Activated T-helper 2 cell treated with anti-CD3 and anti-CD28 coated beads, Interferon-gamma antibody, Interleukin-2, Interleukin-4, amounts not matched to agents 10 μg/mL and 5 μg/mL and 100 μg/mL, durations not matched to agents 14 hours and 24 hours and 36 hours (primary cell): ENCODE results near the gene TOX2. TPM values are rescaled to one million over a fixed set of nuclear protein-coding genes. Genes with fewer than 3 reads are reported as not detected.
A peak's percentile ranks its signal among the peaks of the same experiment; 100 is the strongest.

ENCODE experiments used
- DNase-seq: peaks from one replicate; pipeline ENCODE4 v3.0.0; 2021; ENCODE audit warnings: low spot score
- H3K27ac Mint-ChIP-seq: one replicate; pipeline ENCODE4 v1.8.0; 2021; ENCODE audit warnings: mixed read lengths
- H3K27me3 Mint-ChIP-seq: one replicate; pipeline ENCODE4 v1.8.0; 2021; ENCODE audit warnings: low read depth, mixed read lengths
- H3K36me3 Mint-ChIP-seq: one replicate; pipeline ENCODE4 v1.8.0; 2021; ENCODE audit warnings: low read depth, mixed read lengths
- H3K4me1 Mint-ChIP-seq: one replicate; pipeline ENCODE4 v1.8.0; 2021; ENCODE audit warnings: low read depth, mixed read lengths
- H3K4me3 Mint-ChIP-seq: one replicate; pipeline ENCODE4 v1.8.0; 2021; ENCODE audit warnings: low read depth, mild to moderate bottlenecking, moderate library complexity, mixed read lengths
- H3K9me3 Mint-ChIP-seq: one replicate; pipeline ENCODE4 v1.8.0; 2021; ENCODE audit warnings: mixed read lengths
- intact Hi-C: fragments of 100-400 bp; cut with micrococcal nuclease; formaldehyde crosslinking; loops from one replicate; pipeline ENCODE4 v1.15.1; 2023
- total RNA-seq: library from RNA; stranded (reverse); gene quantifications from 2 replicates; pipeline ENCODE4 v1.2.3, GENCODE V29; 2022

The TOX2 gene
- total RNA-seq, 1 donor from 2014 or later: 2.4 TPM

GRCh38 chr20:44025756-44026155 lies 111.1 kb downstream of the TOX2 start:
- H3K4me1 Mint-ChIP-seq: peaks cover 46% of the 10 kb centered on the region
- peaks cover 4% of the 10 kb centered on the region for H3K9me3 Mint-ChIP-seq
- H3K36me3 Mint-ChIP-seq: peaks cover 18% of the 10 kb centered on the region
- no peak overlapping the region for H3K27ac Mint-ChIP-seq
- DNase-seq: no peak
- no peak overlapping the region for H3K4me3 Mint-ChIP-seq
- H3K27me3 Mint-ChIP-seq: peaks cover 71% of the 10 kb centered on the region
- intact Hi-C loops: no loop called here

DNA sequence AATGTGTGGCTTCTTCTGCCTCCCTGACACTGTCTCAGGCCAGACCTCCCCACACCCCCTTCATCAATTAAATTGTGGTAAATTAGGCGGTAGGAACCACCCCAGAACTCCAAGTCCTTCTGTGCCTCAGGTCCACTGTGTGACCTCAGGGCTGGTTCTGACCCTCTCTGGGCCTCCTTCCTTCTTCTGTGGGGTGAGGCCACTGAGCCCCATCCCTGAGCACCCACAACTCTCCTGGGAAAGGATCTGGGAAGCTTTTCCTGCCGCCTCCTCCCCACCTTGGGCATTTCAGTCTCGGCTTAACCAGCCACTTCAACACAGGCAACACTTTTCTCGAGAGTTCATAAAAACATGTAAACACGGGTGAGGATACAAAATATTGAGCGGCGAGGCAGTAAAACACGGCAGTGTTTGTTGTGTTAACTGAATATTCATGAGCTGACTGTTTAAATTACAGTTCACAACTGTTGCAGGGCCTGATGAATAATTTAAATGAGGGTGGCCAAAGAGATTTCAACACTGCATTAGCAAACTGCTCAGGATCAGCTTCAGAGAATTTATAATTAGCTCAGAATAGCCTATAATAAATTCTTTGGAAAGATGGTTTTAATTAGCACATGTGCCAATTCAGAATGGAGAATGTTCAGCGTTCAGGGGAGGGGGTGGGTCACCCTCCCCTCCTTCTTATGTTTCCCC lies 112.1 kb downstream of the TOX2 start:
- Mint-ChIP-seq H3K4me1 (peaks cover 44% of the 10 kb centered on the region), H3K36me3 (peaks cover 20% of the 10 kb centered on the region), H3K27me3 (peaks cover 68% of the 10 kb centered on the region), H3K27ac (no peak overlapping the region), H3K4me3 (no peak overlapping the region), H3K9me3 (peaks cover 5% of the 10 kb centered on the region)
- DNase-seq: no peak
- intact Hi-C loops: no loop called here

DNA sequence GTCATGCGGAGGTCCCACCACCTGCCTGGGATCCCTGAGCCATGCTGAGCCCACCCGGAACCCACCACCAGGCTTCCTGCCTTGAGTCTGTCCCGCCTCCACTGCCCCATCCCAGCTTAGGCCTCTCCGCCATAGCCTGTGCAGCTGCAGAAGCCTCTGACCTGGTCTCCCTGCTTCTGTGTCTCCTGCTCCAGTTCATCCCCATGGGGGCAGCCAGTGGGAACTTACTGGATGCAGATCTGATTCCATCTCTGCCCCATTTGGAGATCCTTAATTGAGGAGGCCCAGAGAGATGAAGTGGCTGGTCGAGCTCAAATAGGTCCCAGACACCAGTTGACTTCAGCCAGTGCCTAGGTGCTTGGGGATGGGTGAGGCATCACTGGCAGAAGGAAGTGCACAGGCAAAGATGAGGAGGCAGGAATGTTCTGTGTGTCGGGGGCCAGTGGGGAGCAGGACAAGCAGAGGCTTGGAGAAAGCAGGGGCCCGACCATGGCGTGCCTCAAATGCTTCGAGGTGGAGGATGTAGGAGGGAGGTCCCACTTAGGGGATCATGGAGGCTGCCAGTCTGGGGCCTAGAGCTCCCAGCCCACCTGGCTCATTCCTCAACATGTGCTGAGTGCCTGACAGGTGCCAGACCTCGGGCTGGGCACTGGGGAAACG lies 112.8 kb downstream of the TOX2 start:
- peaks cover 20% of the 10 kb centered on the region for H3K36me3 Mint-ChIP-seq
- H3K9me3 Mint-ChIP-seq: peaks cover 5% of the 10 kb centered on the region
- intact Hi-C loops: loop anchor here (2.0 kb wide), 2 partner anchors 73 to 277 kb away; no protein-coding TSS in a partner anchor
- H3K27ac Mint-ChIP-seq: no peak overlapping the region
- peaks cover 47% of the 10 kb centered on the region for H3K4me1 Mint-ChIP-seq
- no peak for DNase-seq
- H3K4me3 Mint-ChIP-seq: no peak overlapping the region
- peaks cover 66% of the 10 kb centered on the region for H3K27me3 Mint-ChIP-seq

GRCh38 chr20:44028003-44028730 lies 113.5 kb downstream of the TOX2 start:
- intact Hi-C loops: loop anchor here (2.0 kb wide), 2 partner anchors 73 to 277 kb away; no protein-coding TSS in a partner anchor
- DNase-seq: no peak
- Mint-ChIP-seq H3K4me3 (no peak overlapping the region), H3K27me3 (peaks cover 61% of the 10 kb centered on the region), H3K36me3 (peaks cover 17% of the 10 kb centered on the region), H3K9me3 (peaks cover 6% of the 10 kb centered on the region), H3K27ac (no peak overlapping the region), H3K4me1 (peaks cover 49% of the 10 kb centered on the region)

GRCh38 chr20:44028868-44029847 lies 114.5 kb downstream of the TOX2 start:
- peaks cover 51% of the 10 kb centered on the region for H3K27me3 Mint-ChIP-seq
- intact Hi-C loops: loop anchor here (2.0 kb wide), 2 partner anchors 74 to 278 kb away; no protein-coding TSS in a partner anchor
- peak; percentile 35 for DNase-seq
- H3K4me1 Mint-ChIP-seq: peaks cover 49% of the 10 kb centered on the region
- peaks cover 14% of the 10 kb centered on the region for H3K36me3 Mint-ChIP-seq
- peak overlapping the region; percentile 10 for H3K27ac Mint-ChIP-seq
- peak overlapping the region; percentile 49 for H3K4me3 Mint-ChIP-seq
- H3K9me3 Mint-ChIP-seq: peaks cover 9% of the 10 kb centered on the region

- Mint-ChIP-seq H3K36me3 (peaks cover 20% of the 10 kb centered on the region), H3K4me3 (no peak overlapping the region)
- intact Hi-C loops: loop anchor here (2.0 to 5.0 kb wide), 3 partner anchors 37 to 279 kb away; no protein-coding TSS in a partner anchor
Measured at GRCh38 chr20:44029848-44030230, 115.2 kb downstream of the TOX2 start.

GRCh38 chr20:44030394-44030793 lies 115.7 kb downstream of the TOX2 start:
- no peak overlapping the region for H3K27ac Mint-ChIP-seq
- peaks cover 52% of the 10 kb centered on the region for H3K27me3 Mint-ChIP-seq
- H3K4me3 Mint-ChIP-seq: no peak overlapping the region
- no peak for DNase-seq
- intact Hi-C loops: loop anchor here (5.0 kb wide), 1 partner anchor 37 kb away; no protein-coding TSS in a partner anchor
- peaks cover 24% of the 10 kb centered on the region for H3K36me3 Mint-ChIP-seq
- H3K9me3 Mint-ChIP-seq: peaks cover 13% of the 10 kb centered on the region
- peaks cover 58% of the 10 kb centered on the region for H3K4me1 Mint-ChIP-seq

More at GRCh38 chr20:44029848-44030230, 115.2 kb downstream of the TOX2 start:
- H3K27me3 Mint-ChIP-seq: peaks cover 51% of the 10 kb centered on the region
- H3K4me1 Mint-ChIP-seq: peaks cover 53% of the 10 kb centered on the region
- no peak for DNase-seq
- H3K27ac Mint-ChIP-seq: no peak overlapping the region
- H3K9me3 Mint-ChIP-seq: peaks cover 11% of the 10 kb centered on the region

DNA sequence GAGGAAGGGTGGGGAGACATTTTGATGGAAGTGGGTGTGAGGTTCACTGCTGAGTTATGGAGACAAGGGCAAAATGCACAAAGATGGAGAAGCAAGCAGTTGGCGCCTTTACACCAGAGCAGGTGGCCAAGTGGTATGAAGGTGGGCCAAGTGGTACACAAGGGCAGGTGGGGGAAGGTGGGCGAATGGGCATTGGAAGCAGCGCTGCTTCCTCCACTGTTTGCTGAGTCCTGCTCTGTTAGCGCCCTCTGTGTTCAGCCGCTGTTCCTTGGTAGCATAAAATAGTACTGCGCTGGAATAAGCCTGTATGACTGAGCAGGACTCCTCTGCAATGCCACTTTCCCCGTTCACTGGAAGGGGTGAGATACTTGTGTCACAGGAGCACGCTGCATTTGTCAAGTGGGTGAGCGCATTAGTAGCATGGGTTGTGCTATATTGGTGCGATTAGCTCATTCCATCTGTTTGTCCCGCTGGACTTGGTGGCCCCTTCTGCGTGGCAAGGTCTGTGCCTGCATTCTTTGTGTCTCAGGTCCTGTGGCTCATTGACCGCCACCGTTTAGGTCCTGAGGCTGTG lies 116.4 kb downstream of the TOX2 start:
- Mint-ChIP-seq H3K27me3 (peaks cover 50% of the 10 kb centered on the region), H3K36me3 (peaks cover 24% of the 10 kb centered on the region), H3K4me3 (no peak overlapping the region), H3K27ac (no peak overlapping the region), H3K9me3 (peaks cover 13% of the 10 kb centered on the region), H3K4me1 (peaks cover 58% of the 10 kb centered on the region)
- DNase-seq: no peak
- intact Hi-C loops: loop anchor here (5.0 kb wide), 1 partner anchor 36 kb away; no protein-coding TSS in a partner anchor

DNA sequence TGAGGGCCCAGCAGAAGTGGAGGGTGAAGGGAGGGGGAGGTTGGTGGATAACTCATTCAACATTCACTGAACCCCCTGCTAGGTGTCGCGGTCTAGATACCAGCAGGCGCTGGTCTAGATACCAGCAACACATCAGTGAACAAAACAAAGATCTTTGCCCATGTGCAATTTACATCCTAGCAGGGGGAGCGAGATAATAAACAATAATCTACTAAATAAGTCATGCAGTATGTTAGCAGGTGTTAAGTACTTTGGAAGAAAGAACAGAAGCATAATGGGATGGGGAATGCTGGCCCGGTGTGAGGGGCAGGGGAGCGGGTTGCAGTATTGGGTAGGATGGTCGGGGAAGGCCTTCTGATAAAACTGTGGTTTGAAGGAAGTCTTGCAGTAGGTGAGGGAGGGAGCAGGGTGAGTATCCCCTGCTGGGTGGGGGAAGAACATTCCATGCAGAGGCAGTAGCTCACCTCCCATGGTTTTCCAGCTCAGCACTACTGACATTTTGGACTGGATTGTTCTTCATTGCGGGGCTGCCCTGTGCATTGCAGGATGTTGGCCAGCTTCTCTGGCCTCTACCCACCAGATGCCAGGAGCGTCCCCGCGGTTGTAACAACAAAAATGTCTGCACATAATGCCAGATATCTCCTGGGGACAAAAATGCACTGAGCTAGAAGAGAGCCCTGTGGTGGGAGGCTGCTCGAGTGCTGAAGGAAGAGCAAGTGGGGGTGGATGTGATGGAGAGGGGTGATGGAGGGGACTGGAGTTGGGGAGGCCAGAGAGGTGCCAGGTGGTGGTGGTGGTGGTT lies 117.3 kb downstream of the TOX2 start:
- Mint-ChIP-seq H3K9me3 (peaks cover 13% of the 10 kb centered on the region), H3K27me3 (peaks cover 51% of the 10 kb centered on the region), H3K4me3 (no peak overlapping the region), H3K27ac (no peak overlapping the region), H3K36me3 (peaks cover 24% of the 10 kb centered on the region), H3K4me1 (peaks cover 58% of the 10 kb centered on the region)
- DNase-seq: no peak
- intact Hi-C loops: loop anchor here (5.0 kb wide), 1 partner anchor 35 kb away; no protein-coding TSS in a partner anchor

GRCh38 chr20:44032583-44033331 lies 118.1 kb downstream of the TOX2 start:
- no peak for DNase-seq
- no peak overlapping the region for H3K4me3 Mint-ChIP-seq
- H3K9me3 Mint-ChIP-seq: peaks cover 13% of the 10 kb centered on the region
- H3K36me3 Mint-ChIP-seq: peaks cover 24% of the 10 kb centered on the region
- intact Hi-C loops: loop anchor here (5.0 kb wide), 1 partner anchor 35 kb away; no protein-coding TSS in a partner anchor
- H3K4me1 Mint-ChIP-seq: peaks cover 56% of the 10 kb centered on the region
- no peak overlapping the region for H3K27ac Mint-ChIP-seq
- peaks cover 47% of the 10 kb centered on the region for H3K27me3 Mint-ChIP-seq
